ENCODE data around the gene MSH5. TPM values are rescaled to one million over a fixed set of nuclear protein-coding genes. Genes with fewer than 3 reads are reported as not detected.

The MSH5 gene
- polyA plus RNA-seq (9.4 to 14.8 TPM (median 11.4 TPM) in 3 replicates), polyA minus RNA-seq (11.4 to 26.0 TPM (median 11.9 TPM) in 3 replicates)
- 3.5 TPM for polyA plus RNA-seq (2011; ENCODE audit: low read depth)
- 2.8 and 3.0 TPM in 2 replicates for polyA plus RNA-seq (2011; cell fraction: cytosol; rRNA removed)
- 70.2 and 88.1 TPM in 2 replicates for polyA plus RNA-seq (2011; cell fraction: nucleus; rRNA removed)
- polyA plus RNA-seq (2012; ENCODE audit: low replicate concordance): 5.7 and 8.1 TPM in 2 replicates
- 4.6 TPM for polyA minus RNA-seq (2011; cell fraction: cytosol; rRNA and poly(A)+ RNA removed)
- polyA minus RNA-seq (2011; cell fraction: nucleus; rRNA and poly(A)+ RNA removed): 16.9 and 24.6 TPM in 2 replicates

DNA sequence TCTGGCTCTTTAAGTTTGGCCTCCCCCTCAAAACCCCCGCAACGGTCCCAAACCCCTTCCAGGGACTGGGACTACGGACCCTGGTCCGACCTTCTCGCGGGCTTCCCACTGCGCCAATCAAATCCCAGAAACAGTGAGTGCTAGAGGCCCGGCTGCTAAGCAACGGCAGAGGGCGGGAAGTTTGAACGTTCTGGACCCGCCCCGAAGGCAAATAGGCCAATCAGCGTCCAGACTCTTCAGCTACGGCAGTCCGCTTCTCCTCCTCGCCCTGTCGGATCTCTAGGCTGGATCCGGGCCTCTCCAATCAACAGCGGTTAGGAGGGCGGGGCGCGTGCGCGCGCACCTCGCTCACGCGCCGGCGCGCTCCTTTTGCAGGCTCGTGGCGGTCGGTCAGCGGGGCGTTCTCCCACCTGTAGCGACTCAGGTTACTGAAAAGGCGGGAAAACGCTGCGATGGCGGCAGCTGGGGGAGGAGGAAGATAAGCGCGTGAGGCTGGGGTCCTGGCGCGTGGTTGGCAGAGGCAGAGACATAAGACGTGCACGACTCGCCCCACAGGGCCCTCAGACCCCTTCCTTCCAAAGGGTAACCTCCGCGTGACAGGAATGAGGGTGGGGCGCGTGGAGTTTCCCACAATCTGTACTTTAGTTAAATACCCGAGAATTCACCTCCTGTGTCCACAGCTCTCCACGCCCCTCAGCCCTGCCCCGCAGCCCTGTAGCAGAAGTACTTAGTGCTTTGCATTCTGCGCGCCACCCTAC, at the start of gene MSH5:
Gene MSH5 (plus strand): TSS at position 367 of the 758 bp plus-strand sequence. CDS start 462 bp downstream, outside the sequence.
- Histone ChIP-seq H3K4me1 (ENCODE audit: control insufficient read depth, extremely low read depth, insufficient read depth, low read length) (peaks cover 26% of the 10 kb centered on the region), H4K20me1 (ENCODE audit: control insufficient read depth, extremely low read depth, insufficient read depth, low read length) (no peaks in the 10 kb centered on the region), H3K27ac (ENCODE audit: control insufficient read depth, insufficient read depth, low read length) (peak within 1 kb of the TSS; percentile 83), H3K36me3 (ENCODE audit: control insufficient read depth in 2 of 2, extremely low read depth in 1 of 2, insufficient read depth in 2 of 2, low read length in 2 of 2) (peaks cover 2 to 17% of the 10 kb centered on the region in 2 experiments), H3K79me2 (ENCODE audit: control insufficient read depth, insufficient read depth, low read length) (peaks cover 21% of the 10 kb centered on the region), H3K27me3 (ENCODE audit: control insufficient read depth, extremely low read depth, insufficient read depth, low read length) (no peaks in the 10 kb centered on the region), H3K4me2 (ENCODE audit: control insufficient read depth, extremely low read depth, insufficient read depth, low read depth, low read length) (peak within 1 kb of the TSS; percentile 81), H2AFZ (ENCODE audit: control insufficient read depth, low read length) (peak within 1 kb of the TSS; percentile 87), H3K9ac (ENCODE audit: control insufficient read depth, extremely low read depth, insufficient read depth, low read length) (peak within 1 kb of the TSS; percentile 88), H3K9me3 (ENCODE audit: control insufficient read depth, low read depth, low read length) (no peaks in the 10 kb centered on the region), H3K9me1 (ENCODE audit: control insufficient read depth, extremely low read depth, insufficient read depth, low read length) (no peaks in the 10 kb centered on the region), H3K4me3 (ENCODE audit: control insufficient read depth in 2 of 3, extremely low read depth in 1 of 3, insufficient read depth in 2 of 3, low read depth in 1 of 3, low read length in 3 of 3) (peak within 1 kb of the TSS; percentile 72 to 88 (median 87))
- dilution Hi-C loops (cut with MboI; ENCODE audit: extremely low pct_ligation_motif_present, low sequenced_read_pairs): no loop called here
- FAIRE-seq (peak; percentile 23), DNase-seq (ENCODE audit: low read depth, low spot score) (peak; percentile 93)
- TF ChIP-seq, protein P1, sequence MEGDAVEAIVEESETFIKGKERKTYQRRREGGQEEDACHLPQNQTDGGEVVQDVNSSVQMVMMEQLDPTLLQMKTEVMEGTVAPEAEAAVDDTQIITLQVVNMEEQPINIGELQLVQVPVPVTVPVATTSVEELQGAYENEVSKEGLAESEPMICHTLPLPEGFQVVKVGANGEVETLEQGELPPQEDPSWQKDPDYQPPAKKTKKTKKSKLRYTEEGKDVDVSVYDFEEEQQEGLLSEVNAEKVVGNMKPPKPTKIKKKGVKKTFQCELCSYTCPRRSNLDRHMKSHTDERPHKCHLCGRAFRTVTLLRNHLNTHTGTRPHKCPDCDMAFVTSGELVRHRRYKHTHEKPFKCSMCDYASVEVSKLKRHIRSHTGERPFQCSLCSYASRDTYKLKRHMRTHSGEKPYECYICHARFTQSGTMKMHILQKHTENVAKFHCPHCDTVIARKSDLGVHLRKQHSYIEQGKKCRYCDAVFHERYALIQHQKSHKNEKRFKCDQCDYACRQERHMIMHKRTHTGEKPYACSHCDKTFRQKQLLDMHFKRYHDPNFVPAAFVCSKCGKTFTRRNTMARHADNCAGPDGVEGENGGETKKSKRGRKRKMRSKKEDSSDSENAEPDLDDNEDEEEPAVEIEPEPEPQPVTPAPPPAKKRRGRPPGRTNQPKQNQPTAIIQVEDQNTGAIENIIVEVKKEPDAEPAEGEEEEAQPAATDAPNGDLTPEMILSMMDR (optimal IDR thresholded peaks at IDR 0.05 in 1 of 3, IDR thresholded peaks at IDR 0.05 in 1 of 3, conservative IDR thresholded peaks at IDR 0.05 in 1 of 3; ENCODE audit: extremely low read depth in 1 of 3, insufficient read depth in 2 of 3, low read length in 3 of 3): no peak
- TF ChIP-seq EZH2 (IDR thresholded peaks at IDR 0.05; ENCODE audit: low read length): no peak

DNA sequence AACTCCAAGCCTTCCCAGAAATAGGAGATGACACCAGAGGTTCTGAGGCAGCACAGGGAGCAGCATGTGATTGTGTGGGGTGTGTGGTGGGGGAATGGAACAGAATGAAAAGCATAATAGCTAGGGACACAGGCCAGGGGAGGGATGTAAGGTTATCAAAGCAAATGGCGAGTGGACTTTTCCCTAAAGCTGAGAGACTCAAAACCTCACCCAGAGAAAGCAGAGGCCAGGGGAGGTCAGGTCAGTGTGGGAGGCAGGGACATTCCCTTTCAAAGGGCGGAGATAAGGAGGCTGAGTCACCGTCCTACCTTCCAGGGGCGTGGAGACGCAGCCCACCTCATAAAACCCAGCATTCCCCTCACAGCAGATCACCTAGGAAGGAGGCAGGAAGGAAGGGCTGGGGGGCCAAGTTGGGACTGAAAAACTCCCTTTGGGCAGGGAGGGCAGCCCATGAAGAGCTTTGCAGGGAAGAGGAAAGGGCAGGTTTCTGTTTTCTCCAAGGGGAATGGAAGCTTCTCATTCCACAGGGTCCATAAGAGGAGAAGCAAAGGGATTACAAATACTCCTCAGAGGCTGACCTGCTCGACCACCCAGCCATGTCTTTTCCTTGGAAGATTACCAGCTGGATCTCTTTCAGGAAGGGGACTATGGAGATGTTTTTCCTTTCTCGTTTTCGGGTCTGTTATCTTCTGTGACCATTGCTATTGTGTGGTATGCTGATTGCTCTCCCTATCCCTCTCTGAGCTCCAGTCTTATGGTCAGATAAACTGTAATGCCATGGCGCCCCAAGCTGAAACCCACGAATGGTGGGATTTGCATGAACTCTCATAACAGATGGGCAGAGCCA, 49.4 kb upstream of the MSH5 start:
- no peak for DNase-seq (ENCODE audit: low read depth, low spot score)

More for the DNA sequence above, 49.4 kb upstream of the MSH5 start:
- peaks cover 22 to 46% of the 10 kb centered on the region in 2 experiments for H3K36me3 ChIP-seq (ENCODE audit: control insufficient read depth in 2 of 2, extremely low read depth in 1 of 2, insufficient read depth in 2 of 2, low read length in 2 of 2)
- H3K4me2 ChIP-seq (ENCODE audit: control insufficient read depth, extremely low read depth, insufficient read depth, low read depth, low read length): no peak overlapping the region
- no peak overlapping the region for H2AFZ ChIP-seq (ENCODE audit: control insufficient read depth, low read length)
- FAIRE-seq: no peak
- dilution Hi-C loops (cut with MboI; ENCODE audit: extremely low pct_ligation_motif_present, low sequenced_read_pairs): no loop called here
- H3K4me3 ChIP-seq (ENCODE audit: control insufficient read depth in 2 of 3, extremely low read depth in 1 of 3, insufficient read depth in 2 of 3, low read depth in 1 of 3, low read length in 3 of 3): no peak overlapping the region
- TF ChIP-seq, protein P1 (optimal IDR thresholded peaks at IDR 0.05 in 1 of 3, IDR thresholded peaks at IDR 0.05 in 1 of 3, conservative IDR thresholded peaks at IDR 0.05 in 1 of 3; ENCODE audit: extremely low read depth in 1 of 3, insufficient read depth in 2 of 3, low read length in 3 of 3): no peak
- TF ChIP-seq EZH2 (IDR thresholded peaks at IDR 0.05; ENCODE audit: low read length): no peak
- H3K27ac ChIP-seq (ENCODE audit: control insufficient read depth, insufficient read depth, low read length): no peak overlapping the region
- H3K9ac ChIP-seq (ENCODE audit: control insufficient read depth, extremely low read depth, insufficient read depth, low read length): no peak overlapping the region
- no peaks in the 10 kb centered on the region for H3K27me3 ChIP-seq (ENCODE audit: control insufficient read depth, extremely low read depth, insufficient read depth, low read length)
- H3K9me3 ChIP-seq (ENCODE audit: control insufficient read depth, low read depth, low read length): no peaks in the 10 kb centered on the region
- H3K9me1 ChIP-seq (ENCODE audit: control insufficient read depth, extremely low read depth, insufficient read depth, low read length): no peaks in the 10 kb centered on the region
- H4K20me1 ChIP-seq (ENCODE audit: control insufficient read depth, extremely low read depth, insufficient read depth, low read length): no peaks in the 10 kb centered on the region
- H3K4me1 ChIP-seq (ENCODE audit: control insufficient read depth, extremely low read depth, insufficient read depth, low read length): no peaks in the 10 kb centered on the region
- H3K79me2 ChIP-seq (ENCODE audit: control insufficient read depth, insufficient read depth, low read length): no peaks in the 10 kb centered on the region

All from keratinocyte (primary cell).